GM19240 (cell line): ENCODE results near the gene GTF2IRD1.
"Not testable (repeated sequence)": the region's sequence is repeated elsewhere in the genome, so short reads cannot be mapped to it uniquely, and the experiment has no call there.

ENCODE experiments used
- DNase-seq: peaks from one replicate; pipeline ENCODE4 v3.0.0; 2011; ENCODE audit warnings: low spot score; ENCODE audit not compliant: insufficient read length

Gene GTF2IRD1

GRCh38 chr7:74507538-74508319 is 54.0 kb downstream of the GTF2IRD1 start:
- no peak for DNase-seq

- not testable (repeated sequence) for DNase-seq
Measured at GRCh38 chr7:74509453-74509852, 55.7 kb downstream of the GTF2IRD1 start.

GRCh38 chr7:74511345-74511744 is 57.6 kb downstream of the GTF2IRD1 start:
- no peak for DNase-seq

GRCh38 chr7:74512762-74513161 is 59.1 kb downstream of the GTF2IRD1 start:
- no peak for DNase-seq

- no peak for DNase-seq
Measured at GRCh38 chr7:74514131-74514591, 60.5 kb downstream of the GTF2IRD1 start.

- no peak for DNase-seq
Measured at GRCh38 chr7:74515276-74515675, 61.6 kb downstream of the GTF2IRD1 start.

- DNase-seq: no peak
Measured at GRCh38 chr7:74516214-74516613, 62.5 kb downstream of the GTF2IRD1 start.

GRCh38 chr7:74518041-74518440 is 64.3 kb downstream of the GTF2IRD1 start:
- DNase-seq: no peak

GRCh38 chr7:74518654-74519053 is 64.9 kb downstream of the GTF2IRD1 start:
- DNase-seq: no peak

GRCh38 chr7:74519395-74519794 is 65.7 kb downstream of the GTF2IRD1 start:
- DNase-seq: no peak

GRCh38 chr7:74521855-74522254 is 68.1 kb downstream of the GTF2IRD1 start:
- no peak for DNase-seq

GRCh38 chr7:74522281-74522905 is 68.7 kb downstream of the GTF2IRD1 start:
- no peak for DNase-seq

- DNase-seq: no peak
Measured at GRCh38 chr7:74523015-74523414, 69.3 kb downstream of the GTF2IRD1 start.

GRCh38 chr7:74525140-74525539 is 71.4 kb downstream of the GTF2IRD1 start:
- DNase-seq: no peak

- no peak for DNase-seq
Measured at GRCh38 chr7:74525881-74526280, 72.2 kb downstream of the GTF2IRD1 start.

GRCh38 chr7:74526780-74527179 is 73.1 kb downstream of the GTF2IRD1 start:
- DNase-seq: no peak

- DNase-seq: no peak
Measured at GRCh38 chr7:74527842-74528241, 74.1 kb downstream of the GTF2IRD1 start.

- DNase-seq: not testable (repeated sequence)
Measured at GRCh38 chr7:74528773-74529172, 75.1 kb downstream of the GTF2IRD1 start.

- DNase-seq: no peak
Measured at GRCh38 chr7:74535951-74536356, 82.2 kb downstream of the GTF2IRD1 start.

GRCh38 chr7:74541937-74542336 is 88.2 kb downstream of the GTF2IRD1 start:
- not testable (repeated sequence) for DNase-seq

GRCh38 chr7:74542558-74543117 is 88.9 kb downstream of the GTF2IRD1 start:
- no peak for DNase-seq

- DNase-seq: no peak
Measured at GRCh38 chr7:74544706-74545469, 91.2 kb downstream of the GTF2IRD1 start.
